ENCODE measurements around the gene HOXB8. TPM values are rescaled to one million over a fixed set of nuclear protein-coding genes. Genes with fewer than 3 reads are reported as not detected.
A peak's percentile ranks its signal among the peaks of the same experiment; 100 is the strongest.

The HOXB8 gene
- total and polyA plus RNA-seq, 2 donors (not counting 3 experiments of a cell fraction or from before 2014, with no cell fraction given) = 1.7 to 2.4 TPM

- peak overlapping the region; percentile 35 to 43 (median 36) for H3K4me3 ChIP-seq (replicated peaks in 1 of 3; ENCODE audit: insufficient read depth in 1 of 3, low read depth in 1 of 3, low read length in 3 of 3)
- peaks cover 76% of the 10 kb centered on the region for H3K79me2 ChIP-seq (ENCODE audit: control insufficient read depth, insufficient read depth, low read length)
- CTCF ChIA-PET = interaction anchor here (0.7 to 1.6 kb wide), 2 partner anchors 10 to 338 kb away, joined by 3 read pairs; no protein-coding TSS in a partner anchor
- H3K4me1 ChIP-seq (ENCODE audit: control insufficient read depth, extremely low read depth, insufficient read depth, low read length) = peaks cover 32% of the 10 kb centered on the region
- FAIRE-seq (peak; percentile 65), DNase-seq (ENCODE audit: low read depth, low spot score) (no peak)
- H3K9me1 ChIP-seq (replicated peaks; ENCODE audit: control insufficient read depth, extremely low read depth, insufficient read depth, low read length) = no peaks in the 10 kb centered on the region
- BruUV-seq (replicated peaks) = no TSS peak
- dilution Hi-C loops (cut with MboI; ENCODE audit: extremely low pct_ligation_motif_present, low sequenced_read_pairs) (no loop called here), intact Hi-C loops (cut with micrococcal nuclease) (no loop called here)
- peak overlapping the region; percentile 36 for H3K27ac ChIP-seq (ENCODE audit: insufficient read depth, low read depth, low read length)
- H3K27me3 ChIP-seq (ENCODE audit: control insufficient read depth in 2 of 2, insufficient read depth in 2 of 2, low read length in 2 of 2) = no peaks in the 10 kb centered on the region
- H3K9me3 ChIP-seq (replicated peaks; ENCODE audit: control insufficient read depth, insufficient read depth, low read length) = no peaks in the 10 kb centered on the region
- H4K20me1 ChIP-seq (replicated peaks; ENCODE audit: control insufficient read depth, extremely low read depth, insufficient read depth, low read length) = no peaks in the 10 kb centered on the region
- H3K36me3 ChIP-seq (ENCODE audit: control insufficient read depth in 2 of 2, extremely low read depth in 1 of 2, insufficient read depth in 2 of 2, low read length in 2 of 2) = peaks cover 3% of the 10 kb centered on the region in 2 experiments
- H2AFZ ChIP-seq (ENCODE audit: low read depth, low read length) = peak overlapping the region; percentile 37
- POLR2A ChIA-PET = interaction anchor here (1.0 kb wide), 1 partner anchor 15 kb away, joined by 4 read pairs; no protein-coding TSS in a partner anchor
- H3K9ac ChIP-seq (replicated peaks; ENCODE audit: extremely low read depth, insufficient read depth, low read length) = peak overlapping the region; percentile 55
- peak overlapping the region; percentile 28 for H3K4me2 ChIP-seq (ENCODE audit: insufficient read depth, low read length)
- no peak for TF ChIP-seq MAX (IDR thresholded peaks at IDR 0.05; ENCODE audit: insufficient read depth, insufficient read length)
- no peak for TF ChIP-seq GATA2 (IDR thresholded peaks at IDR 0.05; ENCODE audit: insufficient read depth, insufficient read length, low read depth, low read length)
- no peak for TF ChIP-seq POLR2AphosphoS5 (IDR thresholded peaks at IDR 0.05; ENCODE audit: insufficient read depth, low read depth, low read length)
- no peak for TF ChIP-seq EZH2 (IDR thresholded peaks at IDR 0.05; ENCODE audit: borderline replicate concordance, low read depth, low read length, severe bottlenecking)
Measured at GRCh38 chr17:48597528-48597777, 17.6 kb downstream of the HOXB8 start.

GRCh38 chr17:48596735-48597527, 18.2 kb downstream of the HOXB8 start:
- peak overlapping the region; percentile 55 for H3K9ac ChIP-seq (replicated peaks; ENCODE audit: extremely low read depth, insufficient read depth, low read length)
- POLR2A ChIA-PET = no interaction called here
- H3K9me3 ChIP-seq (replicated peaks; ENCODE audit: control insufficient read depth, insufficient read depth, low read length) = no peaks in the 10 kb centered on the region
- no peaks in the 10 kb centered on the region for H3K9me1 ChIP-seq (replicated peaks; ENCODE audit: control insufficient read depth, extremely low read depth, insufficient read depth, low read length)
- H3K27me3 ChIP-seq (ENCODE audit: control insufficient read depth in 2 of 2, insufficient read depth in 2 of 2, low read length in 2 of 2) = no peaks in the 10 kb centered on the region
- H3K4me1 ChIP-seq (ENCODE audit: control insufficient read depth, extremely low read depth, insufficient read depth, low read length) = peaks cover 30% of the 10 kb centered on the region
- peak overlapping the region; percentile 36 for H3K27ac ChIP-seq (ENCODE audit: insufficient read depth, low read depth, low read length)
- H3K4me2 ChIP-seq (ENCODE audit: insufficient read depth, low read length) = peak overlapping the region; percentile 28
- intact Hi-C loops (cut with micrococcal nuclease) = no loop called here
- H3K36me3 ChIP-seq (ENCODE audit: control insufficient read depth in 2 of 2, extremely low read depth in 1 of 2, insufficient read depth in 2 of 2, low read length in 2 of 2) = peaks cover 3% of the 10 kb centered on the region in 2 experiments
- dilution Hi-C loops (cut with MboI; ENCODE audit: extremely low pct_ligation_motif_present, low sequenced_read_pairs) = no loop called here
- H3K79me2 ChIP-seq (ENCODE audit: control insufficient read depth, insufficient read depth, low read length) = peaks cover 73% of the 10 kb centered on the region
- DNase-seq (ENCODE audit: low read depth, low spot score) (no peak), FAIRE-seq (peak; percentile 15)
- BruUV-seq (replicated peaks) = no TSS peak
- H3K4me3 ChIP-seq (replicated peaks in 1 of 3; ENCODE audit: insufficient read depth in 1 of 3, low read depth in 1 of 3, low read length in 3 of 3) = peak overlapping the region; percentile 35 to 43 (median 36)
- H2AFZ ChIP-seq (ENCODE audit: low read depth, low read length) = no peak overlapping the region
- CTCF ChIA-PET = interaction anchor here (1.5 to 1.6 kb wide), 2 partner anchors 337 to 381 kb away, joined by 3 to 4 read pairs; no protein-coding TSS in a partner anchor
- H4K20me1 ChIP-seq (replicated peaks; ENCODE audit: control insufficient read depth, extremely low read depth, insufficient read depth, low read length) = no peaks in the 10 kb centered on the region
- no peak for TF ChIP-seq MAX (IDR thresholded peaks at IDR 0.05; ENCODE audit: insufficient read depth, insufficient read length)
- no peak for TF ChIP-seq EZH2 (IDR thresholded peaks at IDR 0.05; ENCODE audit: borderline replicate concordance, low read depth, low read length, severe bottlenecking)
- TF ChIP-seq, protein P1, sequence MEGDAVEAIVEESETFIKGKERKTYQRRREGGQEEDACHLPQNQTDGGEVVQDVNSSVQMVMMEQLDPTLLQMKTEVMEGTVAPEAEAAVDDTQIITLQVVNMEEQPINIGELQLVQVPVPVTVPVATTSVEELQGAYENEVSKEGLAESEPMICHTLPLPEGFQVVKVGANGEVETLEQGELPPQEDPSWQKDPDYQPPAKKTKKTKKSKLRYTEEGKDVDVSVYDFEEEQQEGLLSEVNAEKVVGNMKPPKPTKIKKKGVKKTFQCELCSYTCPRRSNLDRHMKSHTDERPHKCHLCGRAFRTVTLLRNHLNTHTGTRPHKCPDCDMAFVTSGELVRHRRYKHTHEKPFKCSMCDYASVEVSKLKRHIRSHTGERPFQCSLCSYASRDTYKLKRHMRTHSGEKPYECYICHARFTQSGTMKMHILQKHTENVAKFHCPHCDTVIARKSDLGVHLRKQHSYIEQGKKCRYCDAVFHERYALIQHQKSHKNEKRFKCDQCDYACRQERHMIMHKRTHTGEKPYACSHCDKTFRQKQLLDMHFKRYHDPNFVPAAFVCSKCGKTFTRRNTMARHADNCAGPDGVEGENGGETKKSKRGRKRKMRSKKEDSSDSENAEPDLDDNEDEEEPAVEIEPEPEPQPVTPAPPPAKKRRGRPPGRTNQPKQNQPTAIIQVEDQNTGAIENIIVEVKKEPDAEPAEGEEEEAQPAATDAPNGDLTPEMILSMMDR (IDR thresholded peaks at IDR 0.05; ENCODE audit: extremely low read depth in 1 of 2, insufficient read depth in 1 of 2, low read depth in 1 of 2, low read length in 2 of 2) = no peak
- no peak for TF ChIP-seq JUN (IDR thresholded peaks at IDR 0.05; ENCODE audit: borderline replicate concordance, insufficient read depth, insufficient read length, low read depth)
- TF ChIP-seq MYC (IDR thresholded peaks at IDR 0.05; ENCODE audit: low read depth, low read length) = no peak
- TF ChIP-seq FOS (IDR thresholded peaks at IDR 0.05; ENCODE audit: borderline replicate concordance, insufficient read depth, low read length) = no peak
- no peak for TF ChIP-seq POLR2A (IDR thresholded peaks at IDR 0.05; ENCODE audit: low read depth, low read length)
- no peak for TF ChIP-seq GATA2 (IDR thresholded peaks at IDR 0.05; ENCODE audit: insufficient read depth, insufficient read length, low read depth, low read length)
- no peak for TF ChIP-seq POLR2AphosphoS5 (IDR thresholded peaks at IDR 0.05; ENCODE audit: insufficient read depth, low read depth, low read length)
